Mesendoderm (in vitro differentiated cells): ENCODE measurements around the gene STX4.

Experiments
- DNase-seq: peaks from one replicate; pipeline ENCODE4 v3.0.0; 2013
- H2AK5ac ChIP-seq: 2 replicates; pipeline ENCODE4 v1.6.1; 2013; ENCODE audit warnings: low read length, inconsistent platforms
- H2BK120ac ChIP-seq: 2 replicates; pipeline ENCODE4 v1.6.1; 2013; ENCODE audit warnings: low read depth, mild to moderate bottlenecking, low read length, moderate library complexity, mixed read lengths
- H2BK15ac ChIP-seq: replicated peaks from 2 replicates; pipeline ENCODE4 v1.6.1; 2013; ENCODE audit warnings: low read depth, mild to moderate bottlenecking, moderate library complexity
- H2BK5ac ChIP-seq: 2 replicates; pipeline ENCODE4 v1.6.1; 2013; ENCODE audit warnings: low read length, inconsistent platforms
- H3K18ac ChIP-seq: 2 replicates; pipeline ENCODE4 v1.6.1; 2013; ENCODE audit warnings: mild to moderate bottlenecking, low read length, mixed read lengths
- H3K23ac ChIP-seq: one replicate; pipeline ENCODE4 v1.6.1; 2013; ENCODE audit warnings: low read length
- H3K27ac ChIP-seq: 2 replicates; pipeline ENCODE4 v1.5.1; 2013; ENCODE audit warnings: low read depth, mild to moderate bottlenecking, inconsistent platforms, low read length, moderate library complexity
- H3K27me3 ChIP-seq: 2 replicates; pipeline ENCODE4 v1.6.1; 2013; ENCODE audit warnings: low read length, control low read depth, mild to moderate bottlenecking, inconsistent platforms; ENCODE audit not compliant: insufficient read depth, poor library complexity
- H3K36me3 ChIP-seq: 2 replicates; pipeline ENCODE4 v1.6.1; 2013; ENCODE audit warnings: low read length, inconsistent platforms; ENCODE audit not compliant: control insufficient read depth, insufficient read depth
- H3K4ac ChIP-seq: one replicate; pipeline ENCODE4 v1.6.1; 2013; ENCODE audit warnings: low read depth, mild to moderate bottlenecking, low read length, moderate library complexity
- H3K4me1 ChIP-seq: 2 replicates; pipeline ENCODE4 v1.6.1; 2013; ENCODE audit warnings: low read depth, low read length, inconsistent platforms; ENCODE audit not compliant: control insufficient read depth
- H3K4me2 ChIP-seq: 2 replicates; pipeline ENCODE4 v1.6.1; 2013; ENCODE audit warnings: low read length
- H3K4me3 ChIP-seq: 2 replicates; pipeline ENCODE4 v1.5.1; 2013; ENCODE audit warnings: mild to moderate bottlenecking, low read length
- H3K56ac ChIP-seq: one replicate; pipeline ENCODE4 v1.6.1; 2013; ENCODE audit warnings: low read length
- H3K79me1 ChIP-seq: 2 replicates; pipeline ENCODE4 v1.6.1; 2013; ENCODE audit warnings: low read length, inconsistent platforms
- H3K79me2 ChIP-seq: 2 replicates; pipeline ENCODE4 v1.6.1; 2013; ENCODE audit warnings: mild to moderate bottlenecking, low read length; ENCODE audit not compliant: control insufficient read depth, insufficient read depth
- H3K9ac ChIP-seq: 2 replicates; pipeline ENCODE4 v1.6.1; 2013; ENCODE audit warnings: low read length, inconsistent platforms
- H4K5ac ChIP-seq: one replicate; pipeline ENCODE4 v1.6.1; 2013; ENCODE audit warnings: low read length
- H4K8ac ChIP-seq: one replicate; pipeline ENCODE4 v1.6.1; 2013; ENCODE audit warnings: low read depth, mild to moderate bottlenecking, control low read depth, low read length, moderate library complexity
- WGBS: extraction: QIAGEN DNeasy Blood & Tissue Kit; methylation state at CpG from one replicate; pipeline ENCODE4 v1.1.7; 2013; ENCODE audit warnings: low lambda C conversion rate, missing lambda C conversion rate; ENCODE audit not compliant: insufficient coverage; ENCODE audit errors: extremely low coverage; 5-methylcytosine and 5-hydroxymethylcytosine counted together

The STX4 gene

GRCh38 chr16:31033709-31034492 lies 543 bp downstream of the STX4 start:
- Histone ChIP-seq H3K18ac (no peak overlapping the region), H3K4me2 (peak overlapping the region; percentile 96), H3K4me3 (peak overlapping the region; percentile 84), H3K27me3 (no peaks in the 10 kb centered on the region), H2BK15ac (no peak overlapping the region), H3K23ac (no peak overlapping the region), H3K56ac (peak overlapping the region; percentile 74), H2AK5ac (no peak overlapping the region), H3K4me1 (no peaks in the 10 kb centered on the region), H4K5ac (no peak overlapping the region), H3K4ac (no peak overlapping the region), H4K8ac (no peak overlapping the region), H2BK120ac (no peak overlapping the region), H2BK5ac (no peak overlapping the region), H3K36me3 (peaks cover 2% of the 10 kb centered on the region), H3K79me1 (peaks cover 1% of the 10 kb centered on the region), H3K27ac (no peak overlapping the region), H3K79me2 (no peaks in the 10 kb centered on the region), H3K9ac (peak overlapping the region; percentile 70)
- peak; percentile 87 for DNase-seq
- no CpG with 5 or more reads among the region's 47 CpGs for WGBS

- H3K79me1 ChIP-seq: peaks cover 1% of the 10 kb centered on the region
- peaks cover 2% of the 10 kb centered on the region for H3K36me3 ChIP-seq
- no CpG with 5 or more reads among the region's 2 CpGs for WGBS
- DNase-seq: no peak
- H2AK5ac ChIP-seq: no peak overlapping the region
- H3K23ac ChIP-seq: no peak overlapping the region
- H3K27ac ChIP-seq: no peak overlapping the region
- no peak overlapping the region for H3K9ac ChIP-seq
- H3K4me3 ChIP-seq: no peak overlapping the region
- no peak overlapping the region for H3K4ac ChIP-seq
- no peak overlapping the region for H3K18ac ChIP-seq
- H3K4me1 ChIP-seq: no peaks in the 10 kb centered on the region
- no peak overlapping the region for H2BK5ac ChIP-seq
- no peak overlapping the region for H3K56ac ChIP-seq
- no peak overlapping the region for H4K5ac ChIP-seq
- H4K8ac ChIP-seq: no peak overlapping the region
- H2BK15ac ChIP-seq: no peak overlapping the region
- no peaks in the 10 kb centered on the region for H3K79me2 ChIP-seq
- H3K4me2 ChIP-seq: no peak overlapping the region
- H2BK120ac ChIP-seq: no peak overlapping the region
- no peaks in the 10 kb centered on the region for H3K27me3 ChIP-seq
Measured at GRCh38 chr16:31036691-31037090, 3.3 kb downstream of the STX4 start.

GRCh38 chr16:31038993-31039392 lies 5.6 kb downstream of the STX4 start:
- H3K4ac ChIP-seq: no peak overlapping the region
- H3K9ac ChIP-seq: no peak overlapping the region
- no peak overlapping the region for H3K4me3 ChIP-seq
- H2AK5ac ChIP-seq: no peak overlapping the region
- H3K4me2 ChIP-seq: no peak overlapping the region
- H4K5ac ChIP-seq: no peak overlapping the region
- no peak overlapping the region for H3K23ac ChIP-seq
- H4K8ac ChIP-seq: no peak overlapping the region
- H3K56ac ChIP-seq: no peak overlapping the region
- no CpG with 5 or more reads among the region's 2 CpGs for WGBS
- H3K18ac ChIP-seq: no peak overlapping the region
- H2BK120ac ChIP-seq: no peak overlapping the region
- H3K79me1 ChIP-seq: peaks cover 1% of the 10 kb centered on the region
- H2BK15ac ChIP-seq: no peak overlapping the region
- H3K36me3 ChIP-seq: peaks cover 2% of the 10 kb centered on the region
- no peak overlapping the region for H3K27ac ChIP-seq
- DNase-seq: no peak
- no peaks in the 10 kb centered on the region for H3K79me2 ChIP-seq
- H3K4me1 ChIP-seq: no peaks in the 10 kb centered on the region
- no peaks in the 10 kb centered on the region for H3K27me3 ChIP-seq
- no peak overlapping the region for H2BK5ac ChIP-seq

DNA sequence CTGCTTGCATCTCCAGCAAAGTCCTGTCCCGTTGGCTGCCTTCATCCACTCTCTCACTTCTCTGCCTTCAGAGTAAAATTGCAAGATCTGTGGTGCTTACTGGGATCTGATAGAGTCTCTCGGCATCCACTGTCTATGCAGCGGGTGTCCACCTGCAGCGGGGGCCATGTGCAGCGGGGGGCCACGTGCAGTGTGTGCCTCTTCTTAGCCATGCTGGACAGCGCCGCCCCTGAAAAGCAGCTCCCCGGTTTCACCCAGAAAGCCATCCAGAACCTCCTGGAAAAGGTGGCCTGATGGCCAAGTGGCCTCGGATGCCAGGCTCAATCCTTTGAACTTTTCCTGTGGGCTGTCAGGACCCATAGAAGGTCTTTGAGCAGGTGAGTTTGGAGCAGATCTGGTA lies 9.5 kb downstream of the STX4 start:
- Histone ChIP-seq H3K36me3 (peaks cover 1% of the 10 kb centered on the region), H3K27ac (no peak overlapping the region), H3K4me2 (no peak overlapping the region), H3K79me2 (no peaks in the 10 kb centered on the region), H3K4ac (no peak overlapping the region), H4K5ac (no peak overlapping the region), H3K56ac (peak overlapping the region; percentile 25), H3K79me1 (no peaks in the 10 kb centered on the region), H2BK5ac (no peak overlapping the region), H2BK15ac (no peak overlapping the region), H3K4me1 (no peaks in the 10 kb centered on the region), H4K8ac (no peak overlapping the region), H3K4me3 (no peak overlapping the region), H2AK5ac (no peak overlapping the region), H3K9ac (peak overlapping the region; percentile 32), H3K18ac (no peak overlapping the region), H3K23ac (no peak overlapping the region), H3K27me3 (no peaks in the 10 kb centered on the region), H2BK120ac (no peak overlapping the region)
- WGBS: no CpG with 5 or more reads among the region's 10 CpGs
- DNase-seq: no peak

DNA sequence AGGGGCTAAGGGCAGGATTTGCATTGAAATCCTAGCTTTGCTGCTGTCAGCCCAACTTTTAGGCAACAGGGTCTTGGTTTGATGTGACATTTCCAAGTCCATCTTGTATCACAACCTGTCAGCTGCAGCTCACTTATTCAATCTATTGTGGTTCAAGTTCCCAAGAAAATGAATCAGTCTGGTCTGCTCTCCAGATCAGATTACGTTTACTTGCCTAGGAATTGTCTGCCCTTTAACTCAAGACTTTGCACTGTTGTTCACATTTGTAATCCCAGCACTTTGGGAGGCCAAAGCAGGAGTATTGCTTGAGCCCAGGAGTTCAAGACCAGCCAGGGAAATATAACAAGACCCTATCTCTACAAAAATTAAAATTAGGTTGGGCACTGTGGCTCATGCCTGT lies 10.0 kb downstream of the STX4 start:
- no peak overlapping the region for H2BK5ac ChIP-seq
- no peaks in the 10 kb centered on the region for H3K79me1 ChIP-seq
- H2BK120ac ChIP-seq: no peak overlapping the region
- H3K4me3 ChIP-seq: no peak overlapping the region
- H3K23ac ChIP-seq: no peak overlapping the region
- H3K36me3 ChIP-seq: no peaks in the 10 kb centered on the region
- no CpG with 5 or more reads among the region's 1 CpG for WGBS
- no peaks in the 10 kb centered on the region for H3K4me1 ChIP-seq
- no peak overlapping the region for H2AK5ac ChIP-seq
- H3K4me2 ChIP-seq: no peak overlapping the region
- H2BK15ac ChIP-seq: no peak overlapping the region
- no peak overlapping the region for H3K4ac ChIP-seq
- no peak for DNase-seq
- H3K18ac ChIP-seq: no peak overlapping the region
- H4K8ac ChIP-seq: no peak overlapping the region
- no peak overlapping the region for H4K5ac ChIP-seq
- H3K79me2 ChIP-seq: no peaks in the 10 kb centered on the region
- no peak overlapping the region for H3K56ac ChIP-seq
- H3K27ac ChIP-seq: no peak overlapping the region
- H3K9ac ChIP-seq: no peak overlapping the region
- H3K27me3 ChIP-seq: no peaks in the 10 kb centered on the region
